H1 (cell line): ENCODE measurements around the gene LUM. TPM values are rescaled to one million over a fixed set of nuclear protein-coding genes. Genes with fewer than 3 reads are reported as not detected.

Source experiments
- CTCF ChIA-PET: fragments of 300-600 bp; sonication (Branson Sonifier 250); formaldehyde crosslinking; loops from one replicate; lab custom pipeline; 2021; ENCODE audit not compliant: partially characterized antibody; lab: Charles Lee
- POLR2A ChIA-PET: fragments of 300-600 bp; sonication (Branson Sonifier 250); formaldehyde crosslinking; loops from one replicate; lab custom pipeline; 2021; ENCODE audit warnings: inconsistent platforms; ENCODE audit not compliant: partially characterized antibody; lab: Charles Lee
- DNase-seq, 2 experiments: peaks; one replicate each; pipeline versions ENCODE4 v3.0.0 to v3.0.0-alpha.2; 2010 to 2022; ENCODE audit warnings: low spot score in 2 of 2, low read depth in 1 of 2, mixed read lengths in 1 of 2
- FAIRE-seq: peaks from 2 replicates; lab custom pipeline; 2011; peaks lifted over from hg19 to GRCh38; lab: Jason Lieb, UNC
- H2AFZ ChIP-seq: 2 replicates; pipeline ENCODE4 v1.8.1; 2012; ENCODE audit warnings: low read length, inconsistent platforms
- H2AK5ac ChIP-seq: 2 replicates; pipeline ENCODE4 v1.6.1; 2013; ENCODE audit warnings: low read depth, low read length
- H2BK120ac ChIP-seq: replicated peaks from 2 replicates; pipeline ENCODE3; 2013; ENCODE audit warnings: low read depth, low read length, inconsistent platforms
- H2BK12ac ChIP-seq: 2 replicates; pipeline ENCODE4 v1.6.1; 2013; ENCODE audit warnings: low read depth, low read length
- H2BK15ac ChIP-seq: 2 replicates; pipeline ENCODE4 v1.6.1; 2013; ENCODE audit warnings: low read length
- H2BK20ac ChIP-seq: 2 replicates; pipeline ENCODE4 v1.6.1; 2013; ENCODE audit warnings: low read length
- H2BK5ac ChIP-seq: 2 replicates; pipeline ENCODE4 v1.6.1; 2013; ENCODE audit warnings: low read depth, low read length
- H3K14ac ChIP-seq: 2 replicates; pipeline ENCODE4 v1.6.1; 2013; ENCODE audit warnings: inconsistent platforms; ENCODE audit not compliant: insufficient read length
- H3K18ac ChIP-seq: 2 replicates; pipeline ENCODE4 v1.6.1; 2013; ENCODE audit warnings: low read length; ENCODE audit errors: extremely low read depth
- H3K23ac ChIP-seq: 2 replicates; pipeline ENCODE4 v1.6.1; 2013; ENCODE audit warnings: inconsistent platforms; ENCODE audit not compliant: insufficient read length
- H3K23me2 ChIP-seq: 2 replicates; pipeline ENCODE4 v1.6.1; 2013; ENCODE audit warnings: low read depth, low read length
- H3K27ac ChIP-seq: 2 replicates; pipeline ENCODE4 v1.6.1; 2011; ENCODE audit warnings: low read depth, low read length, inconsistent platforms
- H3K27me3 ChIP-seq, 4 experiments: replicated peaks in 1 of 4; 1 replicate in 1 of 4; 2 replicates in 3 of 4; pipeline versions ENCODE4 v1.6.1 to v1.8.1; 2011 to 2013; ENCODE audit warnings: low read length in 3 of 4, mild to moderate bottlenecking in 3 of 4, inconsistent platforms in 2 of 4, mixed read lengths in 2 of 4, moderate library complexity in 1 of 4; ENCODE audit not compliant: control insufficient read depth in 3 of 4, insufficient read depth in 3 of 4; ENCODE audit errors: extremely low read depth in 1 of 4
- H3K36me3 ChIP-seq, 4 experiments: 2 replicates each; pipeline versions ENCODE4 v1.6.1 to v1.8.1; 2011 to 2013; ENCODE audit warnings: mild to moderate bottlenecking in 4 of 4, low read length in 3 of 4, moderate library complexity in 2 of 4, control low read depth in 1 of 4, inconsistent platforms in 1 of 4; ENCODE audit not compliant: insufficient read depth in 4 of 4, control insufficient read depth in 2 of 4
- H3K4ac ChIP-seq: replicated peaks from 2 replicates; pipeline ENCODE3; 2013; ENCODE audit warnings: low read length, low read depth, mixed read lengths, inconsistent platforms; ENCODE audit not compliant: insufficient read length
- H3K4me1 ChIP-seq, 4 experiments: replicated peaks in 1 of 4; 1 replicate in 1 of 4; 2 replicates in 3 of 4; pipeline versions ENCODE4 v1.6.1 to v1.8.1; 2011 to 2013; ENCODE audit warnings: low read length in 3 of 4, inconsistent platforms in 2 of 4, mixed read lengths in 1 of 4; ENCODE audit not compliant: insufficient read depth in 4 of 4, control insufficient read depth in 3 of 4
- H3K4me2 ChIP-seq, 2 experiments: 2 replicates each; pipeline versions ENCODE4 v1.6.1 to v1.8.1; 2011 to 2013; ENCODE audit warnings: low read depth in 2 of 2, low read length in 2 of 2, control low read depth in 1 of 2, inconsistent platforms in 1 of 2, mild to moderate bottlenecking in 1 of 2; ENCODE audit not compliant: insufficient read depth in 1 of 2
- H3K4me3 ChIP-seq, 4 experiments: fragments of 200-600, 300-600 bp in 1 of 4; sonication (generic), shearing (Covaris generic), sonication (Bioruptor Twin) in 1 of 4; 2 replicates each; pipeline versions ENCODE4 v1.5.1 to v1.8.1; 2011 to 2016; ENCODE audit warnings: low read length in 4 of 4, low read depth in 3 of 4, control low read depth in 2 of 4, inconsistent platforms in 2 of 4, mild to moderate bottlenecking in 2 of 4, mixed read lengths in 1 of 4, moderate library complexity in 1 of 4; ENCODE audit not compliant: insufficient read depth in 2 of 4; ENCODE audit errors: extremely low read depth in 1 of 4
- H3K56ac ChIP-seq: replicated peaks from 2 replicates; pipeline ENCODE3; 2013; ENCODE audit warnings: low read depth, mild to moderate bottlenecking, mixed read lengths, low read length, inconsistent platforms; ENCODE audit not compliant: insufficient read length
- H3K79me1 ChIP-seq: 2 replicates; pipeline ENCODE4 v1.6.1; 2013; ENCODE audit warnings: low read depth, low read length, control low read depth
- H3K79me2 ChIP-seq, 2 experiments: 2 replicates each; pipeline versions ENCODE4 v1.6.1 to v1.8.1; 2012 to 2013; ENCODE audit warnings: low read length in 2 of 2, mild to moderate bottlenecking in 2 of 2, inconsistent platforms in 1 of 2; ENCODE audit not compliant: insufficient read depth in 2 of 2, control insufficient read depth in 1 of 2
- H3K9ac ChIP-seq, 4 experiments: replicated peaks in 1 of 4; 1 replicate in 1 of 4; 2 replicates in 3 of 4; pipeline versions ENCODE4 v1.6.1 to v1.8.1; 2011 to 2013; ENCODE audit warnings: low read depth in 3 of 4, low read length in 3 of 4, control low read depth in 2 of 4, mild to moderate bottlenecking in 2 of 4, moderate library complexity in 2 of 4, inconsistent platforms in 1 of 4; ENCODE audit errors: extremely low read depth in 1 of 4
- H3K9me3 ChIP-seq, 2 experiments: 2 replicates each; pipeline versions ENCODE4 v1.6.1 to v1.8.1; 2012 to 2013; ENCODE audit warnings: mild to moderate bottlenecking in 2 of 2, moderate library complexity in 2 of 2, control low read depth in 1 of 2, inconsistent platforms in 1 of 2, low read depth in 1 of 2, low read length in 1 of 2, mixed read lengths in 1 of 2; ENCODE audit not compliant: insufficient read depth in 2 of 2
- H4K20me1 ChIP-seq, 2 experiments: replicated peaks in 1 of 2; 2 replicates each; pipeline versions ENCODE3 to v1.8.1; 2011 to 2013; ENCODE audit warnings: inconsistent platforms in 2 of 2, low read length in 2 of 2, mild to moderate bottlenecking in 1 of 2; ENCODE audit not compliant: insufficient read depth in 2 of 2, control insufficient read depth in 1 of 2
- H4K5ac ChIP-seq: 2 replicates; pipeline ENCODE4 v1.6.1; 2013; ENCODE audit warnings: low read length, low read depth, mixed read lengths, inconsistent platforms; ENCODE audit not compliant: insufficient read length
- H4K8ac ChIP-seq: 2 replicates; pipeline ENCODE4 v1.8.0; 2013; ENCODE audit warnings: mild to moderate bottlenecking, moderate library complexity, low read length, inconsistent platforms; ENCODE audit not compliant: insufficient read depth; ENCODE audit errors: extremely low read depth
- H4K91ac ChIP-seq: replicated peaks from 2 replicates; pipeline ENCODE3; 2013; ENCODE audit warnings: low read length, mixed read lengths, inconsistent platforms; ENCODE audit not compliant: insufficient read length
- BCL11A ChIP-seq, 2 experiments: IDR thresholded peaks; one replicate each; pipeline ENCODE4 v1.6.1; 2011; ENCODE audit warnings: low read depth in 2 of 2, low read length in 2 of 2, mild to moderate bottlenecking in 2 of 2
- CEBPB ChIP-seq: IDR thresholded peaks from 2 replicates; pipeline ENCODE4 v1.6.1; 2012; ENCODE audit warnings: low read depth, low read length
- SUZ12 ChIP-seq: fragments of 200-600 bp; sonication (generic); IDR thresholded peaks from 2 replicates; pipeline ENCODE4 v1.6.1; 2012; ENCODE audit warnings: mild to moderate bottlenecking, inconsistent platforms, low read length, moderate library complexity, mixed read lengths
- polyA plus RNA-seq, 7 experiments: library from polyadenylated mRNA; depleted of rRNA in 3 of 7; stranded (reverse) in 5 of 7; unstranded in 2 of 7; fragments of >200 nt in 5 of 7; fragments of 200-250 nt in 2 of 7; gene quantifications; 1 replicate in 5 of 7; 2 replicates in 1 of 7; 4 replicates in 1 of 7; pipeline versions ENCODE4 v1.2.1 to v1.2.3, GENCODE V29; 2011 to 2013; ENCODE audit warnings: missing spikeins in 2 of 7, mixed read lengths in 2 of 7
- total RNA-seq: library from RNA; stranded (reverse); fragmentation: NEBNext Ultra II Directional; extraction: Animal tissue kit (Norgen Biotek cat#: 25700); gene quantifications from 2 replicates; pipeline ENCODE4 v1.2.1, GENCODE V29; 2021
- TF ChIP-seq, protein P1 (sequence below), 3 experiments: IDR thresholded peaks; 1 replicate in 2 of 3; 2 replicates in 1 of 3; pipeline versions ENCODE4 v1.5.1 to v1.6.1; 2011; ENCODE audit warnings: low read length in 3 of 3, mild to moderate bottlenecking in 3 of 3, inconsistent platforms in 2 of 3, low read depth in 1 of 3, moderate library complexity in 1 of 3; ENCODE audit not compliant: insufficient read depth in 1 of 3; ENCODE audit errors: control extremely low read depth in 1 of 3

Gene LUM
- total and polyA plus RNA-seq, 2 of the 8 experiments (the other 6 are each of a cell fraction or from before 2014, with no cell fraction given): not detected

DNA sequence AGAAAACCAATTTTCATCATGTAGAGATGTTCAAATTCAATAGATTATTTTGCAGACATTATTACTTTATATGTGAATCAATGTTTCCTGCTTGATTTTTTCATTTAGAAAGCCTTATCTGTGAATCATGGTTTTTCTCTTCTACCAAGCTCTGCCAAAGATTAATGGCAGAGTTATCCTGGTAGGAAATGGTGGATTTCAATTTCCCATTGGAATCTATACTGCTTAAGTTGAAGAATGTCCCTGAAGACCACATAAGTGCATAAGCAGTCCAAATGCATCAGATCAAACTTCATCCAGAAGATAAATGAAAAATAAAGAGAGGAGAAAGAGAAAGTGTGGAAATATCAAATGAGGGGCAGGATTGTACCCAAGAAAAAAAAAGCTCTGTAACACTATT is 5.0 kb downstream of the LUM start:
- DNase-seq: no peak
- Histone ChIP-seq H2BK12ac (no peak overlapping the region), H2AK5ac (no peak overlapping the region), H3K36me3 (no peaks in the 10 kb centered on the region), H2BK120ac (no peak overlapping the region), H2BK15ac (no peak overlapping the region), H3K4me3 (no peak overlapping the region), H3K56ac (no peak overlapping the region), H2BK20ac (no peak overlapping the region), H3K14ac (no peak overlapping the region), H4K5ac (no peak overlapping the region), H3K9me3 (no peaks in the 10 kb centered on the region), H4K20me1 (no peaks in the 10 kb centered on the region), H2BK5ac (no peak overlapping the region), H3K18ac (no peak overlapping the region), H3K4me2 (no peak overlapping the region), H3K27ac (no peak overlapping the region), H3K23me2 (no peaks in the 10 kb centered on the region), H3K4me1 (no peaks in the 10 kb centered on the region), H4K91ac (no peak overlapping the region), H4K8ac (no peak overlapping the region), H3K23ac (no peak overlapping the region), H3K27me3 (no peaks in the 10 kb centered on the region), H3K9ac (no peak overlapping the region), H3K4ac (no peak overlapping the region), H2AFZ (no peak overlapping the region), H3K79me1 (no peaks in the 10 kb centered on the region), H3K79me2 (no peaks in the 10 kb centered on the region)
- ChIA-PET POLR2A (no interaction called here), CTCF (interaction anchor here (1.0 to 1.6 kb wide), 3 partner anchors 15 to 249 kb away, joined by 3 to 4 read pairs (median 4); no protein-coding TSS in a partner anchor)
- FAIRE-seq: no peak
- TF ChIP-seq, protein P1, sequence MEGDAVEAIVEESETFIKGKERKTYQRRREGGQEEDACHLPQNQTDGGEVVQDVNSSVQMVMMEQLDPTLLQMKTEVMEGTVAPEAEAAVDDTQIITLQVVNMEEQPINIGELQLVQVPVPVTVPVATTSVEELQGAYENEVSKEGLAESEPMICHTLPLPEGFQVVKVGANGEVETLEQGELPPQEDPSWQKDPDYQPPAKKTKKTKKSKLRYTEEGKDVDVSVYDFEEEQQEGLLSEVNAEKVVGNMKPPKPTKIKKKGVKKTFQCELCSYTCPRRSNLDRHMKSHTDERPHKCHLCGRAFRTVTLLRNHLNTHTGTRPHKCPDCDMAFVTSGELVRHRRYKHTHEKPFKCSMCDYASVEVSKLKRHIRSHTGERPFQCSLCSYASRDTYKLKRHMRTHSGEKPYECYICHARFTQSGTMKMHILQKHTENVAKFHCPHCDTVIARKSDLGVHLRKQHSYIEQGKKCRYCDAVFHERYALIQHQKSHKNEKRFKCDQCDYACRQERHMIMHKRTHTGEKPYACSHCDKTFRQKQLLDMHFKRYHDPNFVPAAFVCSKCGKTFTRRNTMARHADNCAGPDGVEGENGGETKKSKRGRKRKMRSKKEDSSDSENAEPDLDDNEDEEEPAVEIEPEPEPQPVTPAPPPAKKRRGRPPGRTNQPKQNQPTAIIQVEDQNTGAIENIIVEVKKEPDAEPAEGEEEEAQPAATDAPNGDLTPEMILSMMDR (IDR thresholded peaks at IDR 0.05; ENCODE audit: control extremely low read depth in 1 of 3, insufficient read depth in 1 of 3, low read depth in 1 of 3, low read length in 3 of 3): no peak
- no peak for TF ChIP-seq SUZ12
- TF ChIP-seq BCL11A (IDR thresholded peaks at IDR 0.05; ENCODE audit: low read depth in 2 of 2, low read length in 2 of 2): no peak
- no peak for TF ChIP-seq CEBPB
